GM23338 (cell line): ENCODE data around the gene IFNL3. TPM values are rescaled to one million over a fixed set of nuclear protein-coding genes. Genes with fewer than 3 reads are reported as not detected.

ENCODE experiments used
- ATAC-seq: fragments of 200-7000 bp; cut with Tn5 transposase; 3 replicates; pipeline ENCODE4 v1.9.1; 2020
- DNase-seq: peaks from one replicate; pipeline ENCODE4 v3.0.0-alpha.2; 2015; ENCODE audit warnings: low spot score
- H2AFZ ChIP-seq: fragments of 200-600 bp; sonication (generic); 2 replicates; pipeline ENCODE4 v1.8.0; 2016; ENCODE audit warnings: antibody characterized with exemption, mild to moderate bottlenecking, moderate library complexity
- H3F3A ChIP-seq: fragments of 200-600 bp; sonication (generic); replicated peaks from 2 replicates; pipeline ENCODE4 v1.8.0; 2017; ENCODE audit warnings: antibody characterized with exemption, mixed run types, low read depth
- H3K27ac ChIP-seq: fragments of 200-600 bp; sonication (generic); 2 replicates; pipeline ENCODE4 v1.6.1; 2016; ENCODE audit warnings: low read depth
- H3K27me3 ChIP-seq: fragments of 200-600 bp; sonication (generic); 2 replicates; pipeline ENCODE4 v1.8.0; 2016; ENCODE audit warnings: mild to moderate bottlenecking, mixed run types, moderate library complexity; ENCODE audit not compliant: insufficient read depth
- H3K36me3 ChIP-seq: fragments of 200-600 bp; sonication (generic); 2 replicates; pipeline ENCODE4 v1.8.0; 2016; ENCODE audit warnings: mild to moderate bottlenecking; ENCODE audit not compliant: insufficient read depth
- H3K4me1 ChIP-seq: fragments of 200-600 bp; sonication (generic); 2 replicates; pipeline ENCODE4 v1.8.0; 2016; ENCODE audit warnings: mild to moderate bottlenecking, moderate library complexity; ENCODE audit not compliant: insufficient read depth
- H3K4me2 ChIP-seq: fragments of 200-600 bp; sonication (generic); 2 replicates; pipeline ENCODE4 v1.7.1; 2017; ENCODE audit warnings: mixed run types
- H3K4me3 ChIP-seq: fragments of 200-600 bp; sonication (generic); 2 replicates; pipeline ENCODE4 v1.6.1; 2016; ENCODE audit warnings: mixed run types
- H3K79me2 ChIP-seq: fragments of 200-600 bp; sonication (generic); replicated peaks from 2 replicates; pipeline ENCODE4 v1.8.0; 2017; ENCODE audit warnings: mild to moderate bottlenecking; ENCODE audit not compliant: insufficient read depth
- H3K9me2 ChIP-seq: fragments of 200-600 bp; sonication (generic); 2 replicates; pipeline ENCODE4 v1.8.0; 2017; ENCODE audit not compliant: insufficient read depth
- H4K20me1 ChIP-seq: fragments of 200-600 bp; sonication (generic); replicated peaks from 2 replicates; pipeline ENCODE4 v1.8.0; 2017; ENCODE audit warnings: mild to moderate bottlenecking; ENCODE audit not compliant: insufficient read depth
- H3K27ac Mint-ChIP-seq: 2 replicates; pipeline ENCODE4 v1.8.0; 2020; ENCODE audit warnings: inconsistent platforms, mild to moderate bottlenecking, moderate library complexity, mixed read lengths
- H3K27me3 Mint-ChIP-seq: 3 replicates; pipeline ENCODE4 v1.8.0; 2022; ENCODE audit warnings: low read depth, mild to moderate bottlenecking, moderate library complexity, mixed read lengths, inconsistent platforms; ENCODE audit not compliant: insufficient read depth, poor library complexity
- H3K36me3 Mint-ChIP-seq: 3 replicates; pipeline ENCODE4 v1.8.0; 2021; ENCODE audit warnings: low read depth, mild to moderate bottlenecking, inconsistent platforms, moderate library complexity, mixed read lengths
- H3K4me1 Mint-ChIP-seq: 3 replicates; pipeline ENCODE4 v1.8.0; 2020; ENCODE audit warnings: mild to moderate bottlenecking, inconsistent platforms, mixed read lengths
- H3K4me3 Mint-ChIP-seq: 3 replicates; pipeline ENCODE4 v1.8.0; 2021; ENCODE audit warnings: moderate library complexity, mild to moderate bottlenecking, inconsistent platforms, mixed read lengths
- H3K9me3 Mint-ChIP-seq: 3 replicates; pipeline ENCODE4 v1.8.0; 2020; ENCODE audit warnings: moderate library complexity, mild to moderate bottlenecking, inconsistent platforms, mixed read lengths
- CREB1 ChIP-seq: fragments of 250-450 bp; sonication (Bioruptor Pico); IDR thresholded peaks from 2 replicates; pipeline ENCODE4 v1.5.0; 2020; ENCODE audit warnings: low read depth, mild to moderate bottlenecking, moderate library complexity
- EZH2 ChIP-seq: fragments of 200-600 bp; sonication (generic); IDR thresholded peaks from one replicate; pipeline ENCODE4 v1.8.0; 2017; ENCODE audit warnings: antibody characterized with exemption, mild to moderate bottlenecking, low read depth; ENCODE audit not compliant: unreplicated experiment
- EZH2phosphoT487 ChIP-seq: fragments of 200-600 bp; sonication (generic); IDR thresholded peaks from one replicate; pipeline ENCODE4 v1.8.1; 2018; ENCODE audit warnings: antibody characterized with exemption; ENCODE audit not compliant: unreplicated experiment
- JUNB ChIP-seq: IDR thresholded peaks from one replicate; pipeline ENCODE4 v1.6.1; 2016; ENCODE audit warnings: antibody characterized with exemption; ENCODE audit not compliant: unreplicated experiment
- NANOG ChIP-seq: IDR thresholded peaks from 2 replicates; pipeline ENCODE4 v1.6.1; 2016; ENCODE audit warnings: antibody characterized with exemption, borderline replicate concordance
- POLR2AphosphoS5 ChIP-seq: IDR thresholded peaks from 2 replicates; pipeline ENCODE4 v1.6.1; 2016; ENCODE audit warnings: antibody characterized with exemption, low read depth
- STAT1 ChIP-seq: IDR thresholded peaks from one replicate; pipeline ENCODE4 v1.6.1; 2016; ENCODE audit warnings: antibody characterized with exemption; ENCODE audit not compliant: unreplicated experiment
- ZNF114 ChIP-seq: fragments of 250-450 bp; sonication (Bioruptor Pico); IDR thresholded peaks from 2 replicates; pipeline ENCODE4 v1.5.0; 2020; ENCODE audit warnings: mild to moderate bottlenecking, moderate library complexity
- ZNF331 ChIP-seq: fragments of 250-450 bp; sonication (Bioruptor Pico); IDR thresholded peaks from 2 replicates; pipeline ENCODE4 v1.5.0; 2020; ENCODE audit warnings: low read depth, mild to moderate bottlenecking, moderate library complexity
- polyA plus RNA-seq: library from polyadenylated mRNA; unstranded; fragments of >200 nt; fragmentation: Nextera tagmentation; extraction: Ambion mirVana; gene quantifications from 2 replicates; pipeline ENCODE4 v1.2.1, GENCODE V29; 2016
- total RNA-seq: library from RNA; depleted of rRNA; stranded (reverse); fragments of >200 nt; shearing (Covaris generic); gene quantifications from 2 replicates; pipeline ENCODE4 v1.2.3, GENCODE V29; 2014
- TF ChIP-seq, protein P1 (sequence below), 2 experiments: fragments of 200-600 bp in 1 of 2; sonication (generic) in 1 of 2; conservative IDR thresholded peaks; 2 replicates each; pipeline versions ENCODE4 v1.5.1 to v1.6.1; 2016 to 2017; ENCODE audit warnings: antibody characterized with exemption in 2 of 2, low read depth in 2 of 2, mild to moderate bottlenecking in 2 of 2, moderate library complexity in 1 of 2
- TF ChIP-seq, protein P2 (sequence below): IDR thresholded peaks from 2 replicates; pipeline ENCODE4 v1.6.1; 2016; ENCODE audit warnings: antibody characterized with exemption
- TF ChIP-seq, protein P3 (sequence below): IDR thresholded peaks from one replicate; pipeline ENCODE4 v1.6.1; 2018; ENCODE audit warnings: antibody characterized with exemption; ENCODE audit not compliant: unreplicated experiment
- TF ChIP-seq, protein P4 (sequence below): fragments of 250-450 bp; sonication (Bioruptor Pico); IDR thresholded peaks from 2 replicates; pipeline ENCODE4 v1.5.0; 2020; ENCODE audit warnings: mild to moderate bottlenecking, moderate library complexity

The IFNL3 gene
- total and polyA plus RNA-seq, 2 experiments from 2014 or later, result not detected

DNA sequence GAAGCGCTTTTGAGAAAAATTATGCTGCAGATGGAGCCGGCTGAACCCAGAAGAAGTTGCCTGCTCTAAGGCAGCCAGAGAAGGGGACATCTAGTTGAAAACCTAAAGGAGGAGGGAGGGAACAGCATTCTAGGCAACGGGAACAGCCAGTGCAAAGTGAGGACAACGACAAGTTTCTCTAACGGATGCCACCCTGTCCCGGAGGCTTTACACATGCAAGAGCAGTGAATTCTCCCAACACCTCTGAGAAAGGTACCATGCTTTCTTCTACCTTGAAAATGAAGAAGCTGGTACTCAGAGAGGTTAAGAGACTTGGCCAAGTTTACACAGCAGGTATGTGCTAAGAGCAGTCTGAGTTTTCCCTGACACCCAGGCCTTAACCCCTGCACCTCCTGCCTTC is 5.9 kb downstream of the IFNL3 start:
- no peak for ATAC-seq
- DNase-seq, result no peak
- no peak overlapping the region for H3K27ac ChIP-seq
- no peaks in the 10 kb centered on the region for H4K20me1 ChIP-seq
- no peaks in the 10 kb centered on the region for H3K79me2 ChIP-seq
- Mint-ChIP-seq H3K9me3 (no peaks in the 10 kb centered on the region), H3K4me3 (no peak overlapping the region), H3K4me1 (peaks cover 2% of the 10 kb centered on the region; the same call in 1 of the 3 replicates), H3K27me3 (peaks cover 8% of the 10 kb centered on the region), H3K27ac (no peak overlapping the region), H3K36me3 (no peaks in the 10 kb centered on the region; the same call in 2 of the 3 replicates)
- TF ChIP-seq EZH2, result no peak
- TF ChIP-seq CREB1 (CRISPR knock-in tag), result no peak
- TF ChIP-seq, protein P1, sequence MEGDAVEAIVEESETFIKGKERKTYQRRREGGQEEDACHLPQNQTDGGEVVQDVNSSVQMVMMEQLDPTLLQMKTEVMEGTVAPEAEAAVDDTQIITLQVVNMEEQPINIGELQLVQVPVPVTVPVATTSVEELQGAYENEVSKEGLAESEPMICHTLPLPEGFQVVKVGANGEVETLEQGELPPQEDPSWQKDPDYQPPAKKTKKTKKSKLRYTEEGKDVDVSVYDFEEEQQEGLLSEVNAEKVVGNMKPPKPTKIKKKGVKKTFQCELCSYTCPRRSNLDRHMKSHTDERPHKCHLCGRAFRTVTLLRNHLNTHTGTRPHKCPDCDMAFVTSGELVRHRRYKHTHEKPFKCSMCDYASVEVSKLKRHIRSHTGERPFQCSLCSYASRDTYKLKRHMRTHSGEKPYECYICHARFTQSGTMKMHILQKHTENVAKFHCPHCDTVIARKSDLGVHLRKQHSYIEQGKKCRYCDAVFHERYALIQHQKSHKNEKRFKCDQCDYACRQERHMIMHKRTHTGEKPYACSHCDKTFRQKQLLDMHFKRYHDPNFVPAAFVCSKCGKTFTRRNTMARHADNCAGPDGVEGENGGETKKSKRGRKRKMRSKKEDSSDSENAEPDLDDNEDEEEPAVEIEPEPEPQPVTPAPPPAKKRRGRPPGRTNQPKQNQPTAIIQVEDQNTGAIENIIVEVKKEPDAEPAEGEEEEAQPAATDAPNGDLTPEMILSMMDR (conservative IDR thresholded peaks at IDR 0.05; ENCODE audit: low read depth in 2 of 2), result no peak
- no peak for TF ChIP-seq ZNF331 (CRISPR knock-in tag)
- TF ChIP-seq POLR2AphosphoS5, result no peak
- TF ChIP-seq, protein P2, sequence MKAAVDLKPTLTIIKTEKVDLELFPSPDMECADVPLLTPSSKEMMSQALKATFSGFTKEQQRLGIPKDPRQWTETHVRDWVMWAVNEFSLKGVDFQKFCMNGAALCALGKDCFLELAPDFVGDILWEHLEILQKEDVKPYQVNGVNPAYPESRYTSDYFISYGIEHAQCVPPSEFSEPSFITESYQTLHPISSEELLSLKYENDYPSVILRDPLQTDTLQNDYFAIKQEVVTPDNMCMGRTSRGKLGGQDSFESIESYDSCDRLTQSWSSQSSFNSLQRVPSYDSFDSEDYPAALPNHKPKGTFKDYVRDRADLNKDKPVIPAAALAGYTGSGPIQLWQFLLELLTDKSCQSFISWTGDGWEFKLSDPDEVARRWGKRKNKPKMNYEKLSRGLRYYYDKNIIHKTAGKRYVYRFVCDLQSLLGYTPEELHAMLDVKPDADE, result no peak
- no peak for TF ChIP-seq ZNF114 (CRISPR knock-in tag)
- TF ChIP-seq, protein P3, sequence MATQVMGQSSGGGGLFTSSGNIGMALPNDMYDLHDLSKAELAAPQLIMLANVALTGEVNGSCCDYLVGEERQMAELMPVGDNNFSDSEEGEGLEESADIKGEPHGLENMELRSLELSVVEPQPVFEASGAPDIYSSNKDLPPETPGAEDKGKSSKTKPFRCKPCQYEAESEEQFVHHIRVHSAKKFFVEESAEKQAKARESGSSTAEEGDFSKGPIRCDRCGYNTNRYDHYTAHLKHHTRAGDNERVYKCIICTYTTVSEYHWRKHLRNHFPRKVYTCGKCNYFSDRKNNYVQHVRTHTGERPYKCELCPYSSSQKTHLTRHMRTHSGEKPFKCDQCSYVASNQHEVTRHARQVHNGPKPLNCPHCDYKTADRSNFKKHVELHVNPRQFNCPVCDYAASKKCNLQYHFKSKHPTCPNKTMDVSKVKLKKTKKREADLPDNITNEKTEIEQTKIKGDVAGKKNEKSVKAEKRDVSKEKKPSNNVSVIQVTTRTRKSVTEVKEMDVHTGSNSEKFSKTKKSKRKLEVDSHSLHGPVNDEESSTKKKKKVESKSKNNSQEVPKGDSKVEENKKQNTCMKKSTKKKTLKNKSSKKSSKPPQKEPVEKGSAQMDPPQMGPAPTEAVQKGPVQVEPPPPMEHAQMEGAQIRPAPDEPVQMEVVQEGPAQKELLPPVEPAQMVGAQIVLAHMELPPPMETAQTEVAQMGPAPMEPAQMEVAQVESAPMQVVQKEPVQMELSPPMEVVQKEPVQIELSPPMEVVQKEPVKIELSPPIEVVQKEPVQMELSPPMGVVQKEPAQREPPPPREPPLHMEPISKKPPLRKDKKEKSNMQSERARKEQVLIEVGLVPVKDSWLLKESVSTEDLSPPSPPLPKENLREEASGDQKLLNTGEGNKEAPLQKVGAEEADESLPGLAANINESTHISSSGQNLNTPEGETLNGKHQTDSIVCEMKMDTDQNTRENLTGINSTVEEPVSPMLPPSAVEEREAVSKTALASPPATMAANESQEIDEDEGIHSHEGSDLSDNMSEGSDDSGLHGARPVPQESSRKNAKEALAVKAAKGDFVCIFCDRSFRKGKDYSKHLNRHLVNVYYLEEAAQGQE, result no peak
- no peak for TF ChIP-seq EZH2phosphoT487
- TF ChIP-seq NANOG, result no peak
- TF ChIP-seq STAT1, result no peak
- TF ChIP-seq, protein P4, sequence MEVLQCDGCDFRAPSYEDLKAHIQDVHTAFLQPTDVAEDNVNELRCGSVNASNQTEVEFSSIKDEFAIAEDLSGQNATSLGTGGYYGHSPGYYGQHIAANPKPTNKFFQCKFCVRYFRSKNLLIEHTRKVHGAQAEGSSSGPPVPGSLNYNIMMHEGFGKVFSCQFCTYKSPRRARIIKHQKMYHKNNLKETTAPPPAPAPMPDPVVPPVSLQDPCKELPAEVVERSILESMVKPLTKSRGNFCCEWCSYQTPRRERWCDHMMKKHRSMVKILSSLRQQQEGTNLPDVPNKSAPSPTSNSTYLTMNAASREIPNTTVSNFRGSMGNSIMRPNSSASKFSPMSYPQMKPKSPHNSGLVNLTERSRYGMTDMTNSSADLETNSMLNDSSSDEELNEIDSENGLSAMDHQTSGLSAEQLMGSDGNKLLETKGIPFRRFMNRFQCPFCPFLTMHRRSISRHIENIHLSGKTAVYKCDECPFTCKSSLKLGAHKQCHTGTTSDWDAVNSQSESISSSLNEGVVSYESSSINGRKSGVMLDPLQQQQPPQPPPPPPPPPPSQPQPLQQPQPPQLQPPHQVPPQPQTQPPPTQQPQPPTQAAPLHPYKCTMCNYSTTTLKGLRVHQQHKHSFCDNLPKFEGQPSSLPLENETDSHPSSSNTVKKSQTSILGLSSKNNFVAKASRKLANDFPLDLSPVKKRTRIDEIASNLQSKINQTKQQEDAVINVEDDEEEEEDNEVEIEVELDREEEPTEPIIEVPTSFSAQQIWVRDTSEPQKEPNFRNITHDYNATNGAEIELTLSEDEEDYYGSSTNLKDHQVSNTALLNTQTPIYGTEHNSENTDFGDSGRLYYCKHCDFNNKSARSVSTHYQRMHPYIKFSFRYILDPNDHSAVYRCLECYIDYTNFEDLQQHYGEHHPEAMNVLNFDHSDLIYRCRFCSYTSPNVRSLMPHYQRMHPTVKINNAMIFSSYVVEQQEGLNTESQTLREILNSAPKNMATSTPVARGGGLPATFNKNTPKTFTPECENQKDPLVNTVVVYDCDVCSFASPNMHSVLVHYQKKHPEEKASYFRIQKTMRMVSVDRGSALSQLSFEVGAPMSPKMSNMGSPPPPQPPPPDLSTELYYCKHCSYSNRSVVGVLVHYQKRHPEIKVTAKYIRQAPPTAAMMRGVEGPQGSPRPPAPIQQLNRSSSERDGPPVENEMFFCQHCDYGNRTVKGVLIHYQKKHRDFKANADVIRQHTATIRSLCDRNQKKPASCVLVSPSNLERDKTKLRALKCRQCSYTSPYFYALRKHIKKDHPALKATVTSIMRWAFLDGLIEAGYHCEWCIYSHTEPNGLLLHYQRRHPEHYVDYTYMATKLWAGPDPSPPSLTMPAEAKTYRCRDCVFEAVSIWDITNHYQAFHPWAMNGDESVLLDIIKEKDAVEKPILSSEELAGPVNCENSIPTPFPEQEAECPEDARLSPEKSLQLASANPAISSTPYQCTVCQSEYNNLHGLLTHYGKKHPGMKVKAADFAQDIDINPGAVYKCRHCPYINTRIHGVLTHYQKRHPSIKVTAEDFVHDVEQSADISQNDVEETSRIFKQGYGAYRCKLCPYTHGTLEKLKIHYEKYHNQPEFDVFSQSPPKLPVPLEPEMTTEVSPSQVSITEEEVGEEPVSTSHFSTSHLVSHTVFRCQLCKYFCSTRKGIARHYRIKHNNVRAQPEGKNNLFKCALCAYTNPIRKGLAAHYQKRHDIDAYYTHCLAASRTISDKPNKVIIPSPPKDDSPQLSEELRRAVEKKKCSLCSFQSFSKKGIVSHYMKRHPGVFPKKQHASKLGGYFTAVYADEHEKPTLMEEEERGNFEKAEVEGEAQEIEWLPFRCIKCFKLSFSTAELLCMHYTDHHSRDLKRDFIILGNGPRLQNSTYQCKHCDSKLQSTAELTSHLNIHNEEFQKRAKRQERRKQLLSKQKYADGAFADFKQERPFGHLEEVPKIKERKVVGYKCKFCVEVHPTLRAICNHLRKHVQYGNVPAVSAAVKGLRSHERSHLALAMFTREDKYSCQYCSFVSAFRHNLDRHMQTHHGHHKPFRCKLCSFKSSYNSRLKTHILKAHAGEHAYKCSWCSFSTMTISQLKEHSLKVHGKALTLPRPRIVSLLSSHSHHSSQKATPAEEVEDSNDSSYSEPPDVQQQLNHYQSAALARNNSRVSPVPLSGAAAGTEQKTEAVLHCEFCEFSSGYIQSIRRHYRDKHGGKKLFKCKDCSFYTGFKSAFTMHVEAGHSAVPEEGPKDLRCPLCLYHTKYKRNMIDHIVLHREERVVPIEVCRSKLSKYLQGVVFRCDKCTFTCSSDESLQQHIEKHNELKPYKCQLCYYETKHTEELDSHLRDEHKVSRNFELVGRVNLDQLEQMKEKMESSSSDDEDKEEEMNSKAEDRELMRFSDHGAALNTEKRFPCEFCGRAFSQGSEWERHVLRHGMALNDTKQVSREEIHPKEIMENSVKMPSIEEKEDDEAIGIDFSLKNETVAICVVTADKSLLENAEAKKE, result no peak
- no peak for TF ChIP-seq JUNB
- H3K4me1 ChIP-seq, result no peaks in the 10 kb centered on the region
- no peak overlapping the region for H3K4me3 ChIP-seq
- no peaks in the 10 kb centered on the region for H3K36me3 ChIP-seq
- peaks cover 14% of the 10 kb centered on the region; the same call in 1 of the 2 replicates for H3K27me3 ChIP-seq
- no peaks in the 10 kb centered on the region for H3F3A ChIP-seq
- no peaks in the 10 kb centered on the region for H3K9me2 ChIP-seq
- H2AFZ ChIP-seq, result no peak overlapping the region
- H3K4me2 ChIP-seq, result no peak overlapping the region
